GM23248 (cell line): ENCODE measurements around the gene ARSG.

Experiments used
- EZH2 ChIP-seq: fragments of 200-600 bp; sonication (generic); IDR thresholded peaks from 2 replicates; pipeline ENCODE4 v1.6.1; 2018; ENCODE audit warnings: antibody characterized with exemption, mild to moderate bottlenecking; ENCODE audit not compliant: insufficient read depth, poor library complexity, severe bottlenecking
- EZH2phosphoT487 ChIP-seq: fragments of 200-600 bp; sonication (generic); IDR thresholded peaks from 2 replicates; pipeline ENCODE4 v1.6.1; 2018; ENCODE audit warnings: antibody characterized with exemption, moderate library complexity, mild to moderate bottlenecking, low read depth; ENCODE audit not compliant: insufficient read depth

DNA sequence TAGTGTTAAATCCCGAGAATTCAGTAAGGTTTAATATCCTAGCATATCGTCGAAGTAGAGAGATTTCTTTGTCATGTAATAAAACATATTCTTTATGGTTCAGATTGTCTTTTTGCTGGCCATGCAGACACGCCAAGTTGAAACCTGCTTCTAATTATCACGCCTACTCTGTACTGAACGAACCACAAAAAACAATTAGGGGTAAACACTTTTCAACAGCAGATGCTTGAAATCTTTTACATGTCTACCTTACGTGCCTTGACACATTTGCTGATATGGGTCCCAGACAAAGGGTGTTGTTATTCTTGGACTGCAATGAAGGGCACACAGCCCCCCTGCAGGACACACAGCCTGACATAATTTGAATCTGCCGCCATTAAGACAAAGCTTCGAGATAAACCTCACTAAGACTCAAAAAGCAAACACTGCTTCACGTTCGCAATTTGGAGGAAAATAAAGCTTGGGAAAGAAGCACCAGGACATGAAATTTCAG lies 152.7 kb downstream of the ARSG start:
- TF ChIP-seq EZH2phosphoT487 (no peak), EZH2 (no peak)
